HG03064 (cell line): ENCODE measurements around the gene TENT4B.

Source experiments
- ATAC-seq: cut with Tn5 transposase; IDR thresholded peaks from one replicate; pipeline ENCODE4 v1.9.1; 2021; ENCODE audit warnings: low read depth; ENCODE audit not compliant: unreplicated experiment

The TENT4B gene

DNA sequence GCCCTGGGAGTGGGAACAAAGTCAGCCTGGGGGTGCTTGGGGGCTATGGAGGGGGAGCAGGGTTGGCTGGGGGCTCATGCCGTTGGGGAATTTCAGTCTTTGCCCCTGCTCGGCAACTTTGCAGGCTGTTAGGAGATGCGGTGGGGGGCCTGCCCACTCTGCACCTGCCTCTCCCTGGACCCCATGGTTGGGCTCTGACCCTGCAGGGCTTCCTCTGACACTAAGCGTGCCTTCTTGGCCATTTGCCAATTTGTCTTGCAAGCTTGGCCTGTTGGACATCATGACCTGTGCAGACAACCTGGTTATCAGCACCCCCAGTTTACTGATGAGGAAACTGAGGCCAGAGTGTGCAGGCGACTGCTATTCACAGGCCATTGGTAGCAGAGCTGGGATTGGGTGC, 127.8 kb downstream of the TENT4B start:
- ATAC-seq: no peak
